GM19035 (cell line): ENCODE measurements around the gene UBE2Z.
A peak's percentile ranks its signal among the peaks of the same experiment; 100 is the strongest.
"Not testable (repeated sequence)": the region's sequence is repeated elsewhere in the genome, so short reads cannot be mapped to it uniquely, and the experiment has no call there.

Source experiments
- ATAC-seq: cut with Tn5 transposase; IDR thresholded peaks from one replicate; pipeline ENCODE4 v1.9.1; 2021; ENCODE audit not compliant: unreplicated experiment

UBE2Z gene

GRCh38 chr17:48903401-48903800 lies 4.8 kb upstream of the UBE2Z start:
- ATAC-seq = no peak

GRCh38 chr17:48904428-48904827 lies 3.8 kb upstream of the UBE2Z start:
- ATAC-seq = no peak

DNA sequence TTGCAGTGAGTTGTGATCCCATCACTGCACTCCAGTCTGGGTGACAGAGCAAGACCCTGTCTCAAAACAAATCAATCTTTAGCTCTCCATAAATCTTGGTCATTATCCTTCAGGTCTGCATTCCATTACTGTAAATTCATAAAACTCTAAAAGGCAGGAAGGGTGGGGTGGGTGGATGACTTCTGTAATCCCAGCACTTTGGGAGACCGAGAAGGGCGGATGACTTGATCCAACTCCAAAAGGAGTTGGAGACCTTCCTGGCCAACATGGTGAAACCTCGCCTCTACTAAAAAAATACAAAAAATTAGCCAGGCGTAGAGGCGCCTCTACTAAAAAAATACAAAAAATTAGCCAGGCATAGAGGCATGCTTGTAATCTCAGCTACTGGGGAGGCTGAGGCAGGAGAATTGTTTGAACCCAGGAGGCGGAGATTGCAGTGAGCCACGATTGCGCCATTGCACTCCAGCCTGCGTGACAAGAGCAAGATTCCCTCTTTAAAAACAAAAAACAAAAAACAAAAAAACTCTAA lies 2.2 kb upstream of the UBE2Z start:
- no peak for ATAC-seq

- ATAC-seq = no peak
These were observed 527 bp upstream of the UBE2Z start for GRCh38 chr17:48907713-48908046.

DNA sequence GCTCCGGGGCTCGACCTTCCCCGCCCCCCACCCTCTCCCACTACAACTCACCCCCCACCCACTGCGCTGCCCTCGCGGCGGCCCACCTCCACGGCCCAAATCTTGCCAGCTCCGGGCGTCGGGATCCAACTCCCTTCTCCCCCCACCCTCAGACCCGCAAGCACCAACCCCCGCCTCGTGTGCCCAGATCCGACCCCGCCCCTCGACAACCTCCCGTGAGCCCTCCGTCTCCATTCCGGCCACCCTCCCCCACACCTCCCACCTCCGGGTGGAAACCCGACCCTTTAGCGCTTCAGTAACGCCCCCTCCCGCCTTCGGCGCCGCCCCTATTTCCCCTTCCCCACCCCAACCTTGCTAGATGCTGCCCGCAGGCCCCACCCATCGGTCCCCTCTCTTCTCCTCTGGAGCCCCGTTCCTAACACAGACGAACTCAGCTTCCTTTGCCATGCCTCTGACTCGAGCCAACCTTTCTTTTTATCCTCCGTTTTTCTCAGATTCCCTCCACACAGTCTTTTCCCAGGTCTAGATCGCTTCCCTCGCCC lies 717 bp downstream of the UBE2Z start:
- peak; percentile 32 for ATAC-seq

DNA sequence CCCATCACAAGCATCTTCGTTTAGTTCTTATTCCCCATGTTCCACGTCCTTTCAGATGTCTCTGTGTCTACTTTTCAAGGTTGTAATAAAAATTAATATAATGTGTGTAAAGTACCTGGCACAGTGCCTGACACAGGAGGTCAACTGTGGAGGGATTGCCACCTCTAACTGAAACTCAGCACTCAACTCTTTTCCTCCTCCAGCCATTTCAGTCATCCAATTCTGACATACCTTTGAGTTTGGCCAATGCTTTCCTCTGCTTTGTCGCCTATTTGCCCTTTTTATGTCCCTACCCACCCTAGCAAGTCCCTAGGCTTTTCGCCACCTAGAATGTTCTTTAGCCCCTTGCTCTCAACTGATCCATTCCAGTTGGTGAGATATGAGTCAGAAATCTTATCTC lies 1.6 kb downstream of the UBE2Z start:
- ATAC-seq = no peak

DNA sequence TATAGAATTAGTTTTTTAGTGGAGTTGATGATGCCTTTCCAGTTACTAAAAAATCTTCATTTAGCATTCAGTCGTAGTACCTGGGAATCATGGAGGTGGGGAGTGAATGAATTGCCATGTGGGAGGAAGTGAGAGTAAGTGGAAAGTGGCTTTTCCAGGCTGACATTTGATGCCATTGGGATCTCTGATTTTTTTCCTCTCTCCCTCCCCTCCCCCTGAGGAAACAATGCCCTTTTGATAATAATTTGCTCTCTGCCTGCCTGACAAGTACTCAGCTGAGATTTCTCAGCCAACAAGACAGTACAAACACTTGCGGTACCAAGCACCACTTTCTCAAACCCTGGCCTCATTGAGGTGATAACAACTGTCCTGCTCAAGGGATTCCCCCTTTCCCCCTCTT lies 2.2 kb downstream of the UBE2Z start:
- ATAC-seq = no peak

DNA sequence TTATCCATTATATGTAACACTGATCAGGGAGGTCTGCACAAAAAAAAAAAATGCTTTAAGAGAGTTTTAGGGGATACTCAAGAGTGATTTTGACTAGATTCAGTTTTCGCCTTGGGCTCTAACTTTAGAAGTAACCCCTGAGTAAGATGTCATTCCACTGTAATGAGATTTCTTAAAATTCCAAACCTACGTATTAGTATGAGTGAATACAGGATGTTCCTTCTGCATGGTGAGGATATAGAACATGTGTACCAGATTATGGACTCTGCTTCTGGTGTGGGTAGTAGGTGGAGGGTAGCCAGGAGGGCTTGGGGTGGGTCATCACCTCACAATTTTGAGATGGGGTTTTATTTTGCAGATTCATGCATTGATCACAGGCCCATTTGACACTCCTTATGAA lies 4.3 kb downstream of the UBE2Z start:
- no peak for ATAC-seq

GRCh38 chr17:48915459-48916282 lies 7.5 kb downstream of the UBE2Z start:
- ATAC-seq = no peak

DNA sequence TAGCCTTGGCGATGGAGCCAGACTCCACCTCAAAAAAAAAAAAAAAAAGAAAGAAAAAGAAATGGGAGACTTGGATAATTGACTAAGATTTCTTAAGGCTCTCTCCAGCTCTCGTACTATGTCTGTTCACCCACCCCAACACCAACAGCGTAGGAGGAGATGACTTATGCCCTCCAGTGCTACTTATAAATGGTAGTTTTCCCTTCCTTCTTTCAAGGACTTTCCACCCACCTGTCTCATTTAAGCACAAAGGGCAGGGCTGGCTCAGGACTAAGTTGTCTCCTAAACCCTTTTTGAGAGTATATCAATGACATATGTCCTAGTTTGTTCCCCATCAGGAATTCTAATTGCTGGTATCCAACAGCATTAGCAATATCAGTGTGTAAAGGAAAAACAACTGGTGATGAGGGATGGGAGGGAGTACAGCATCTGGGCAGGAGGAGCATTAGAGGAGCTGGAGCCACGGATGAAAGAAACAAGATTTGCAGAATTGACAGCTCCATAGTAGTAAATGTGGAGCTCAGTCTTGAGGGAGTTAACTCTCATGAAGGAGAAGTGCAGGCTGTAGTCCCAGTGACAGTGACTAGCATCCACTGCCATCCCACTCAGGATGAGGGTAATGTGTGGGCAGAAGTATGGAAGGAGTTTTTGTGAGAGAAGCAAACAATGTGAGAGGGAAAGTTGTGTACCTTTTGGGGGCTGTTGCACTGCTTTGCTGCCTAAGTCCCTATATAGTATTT lies 17.2 kb downstream of the UBE2Z start:
- no peak for ATAC-seq

DNA sequence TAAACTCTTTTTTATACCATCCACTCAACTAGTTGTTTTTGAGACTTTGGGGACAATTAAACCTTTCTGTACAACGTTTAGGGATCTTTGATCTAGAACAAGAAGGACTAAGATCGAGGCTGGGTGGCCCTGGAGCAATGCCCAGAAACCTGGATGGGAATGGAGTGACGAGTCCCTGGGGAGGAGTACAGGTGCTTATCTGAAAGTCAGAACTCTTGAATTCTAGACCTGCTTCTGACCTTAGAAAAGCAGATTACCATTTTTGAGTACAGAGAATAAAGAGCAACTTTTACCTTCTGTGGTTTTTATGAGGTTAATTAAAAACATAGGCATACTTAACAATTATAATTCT lies 17.8 kb downstream of the UBE2Z start:
- ATAC-seq = no peak

- ATAC-seq = no peak
These were observed 20.0 kb downstream of the UBE2Z start for GRCh38 chr17:48927978-48928745.

- no peak for ATAC-seq
These were observed 20.9 kb downstream of the UBE2Z start for GRCh38 chr17:48928876-48929811.

- ATAC-seq = no peak
These were observed 21.6 kb downstream of the UBE2Z start for GRCh38 chr17:48929812-48930165.

DNA sequence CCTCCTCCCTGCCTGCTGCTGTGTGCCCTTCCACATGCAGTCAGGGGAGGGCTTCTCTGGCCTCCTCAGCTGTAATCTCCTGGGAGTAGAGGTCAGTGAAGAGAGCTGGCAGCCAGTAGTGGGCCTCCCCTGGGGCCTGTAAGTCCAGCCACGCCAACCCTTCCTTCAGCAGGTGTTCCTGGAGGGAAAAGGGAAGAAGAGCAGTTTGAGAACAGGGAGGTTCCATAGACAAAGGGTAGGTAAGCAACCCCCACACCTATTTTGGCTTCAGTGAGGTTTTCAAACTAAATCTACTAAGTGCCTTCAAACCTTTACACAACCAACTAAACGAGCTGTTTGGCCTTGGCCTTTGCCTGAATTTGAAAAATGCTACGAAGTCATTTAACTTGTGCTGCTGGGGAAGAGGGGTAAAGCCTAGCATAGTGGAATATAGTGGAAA lies 22.2 kb downstream of the UBE2Z start:
- no peak for ATAC-seq

GRCh38 chr17:48933035-48933434 lies 24.8 kb downstream of the UBE2Z start:
- ATAC-seq = no peak

- peak; percentile 94 for ATAC-seq
These were observed 36.5 kb downstream of the UBE2Z start, which contains the start of gene SNF8 for GRCh38 chr17:48944515-48945260. TSS of gene SNF8 (minus strand) at chr17:48944842. CDS start at chr17:48944734, 108 bp downstream.

DNA sequence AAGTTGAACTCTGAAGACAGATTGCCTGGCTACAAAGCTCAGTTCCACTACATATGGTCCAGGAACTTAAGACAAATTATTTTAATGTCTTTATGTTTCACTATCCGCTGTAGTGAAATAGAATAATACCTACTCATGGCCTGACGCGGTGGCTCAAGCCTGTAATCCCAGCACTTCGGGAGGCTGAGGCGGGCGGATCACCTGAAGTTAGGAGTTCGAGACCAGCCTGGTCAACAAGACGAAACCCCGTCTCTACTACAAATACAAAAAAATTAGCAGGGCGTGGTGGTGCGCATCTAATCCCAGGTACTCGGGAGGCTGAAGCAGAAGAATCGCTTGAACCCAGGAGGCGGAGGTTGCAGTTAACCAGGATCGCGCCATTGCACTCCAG lies 37.0 kb downstream of the UBE2Z start:
- not testable (repeated sequence) for ATAC-seq

- no peak for ATAC-seq
These were observed 43.4 kb downstream of the UBE2Z start for GRCh38 chr17:48951572-48951971.
